HepG2 (cell line): ENCODE data around the gene WNT16.

Experiments used
- CTCF ChIP-seq: sonication (generic); formaldehyde crosslinking; IDR thresholded peaks from 2 replicates; pipeline ENCODE4 v1.5.0; 2020; ENCODE audit warnings: mild to moderate bottlenecking, missing genetic modification reagents, moderate library complexity
- EZH2 ChIP-seq: conservative IDR thresholded peaks from 2 replicates; pipeline ENCODE4 v1.6.1; 2012; ENCODE audit warnings: mild to moderate bottlenecking, low read depth, low read length, moderate library complexity
- JUNB ChIP-seq: sonication (generic); formaldehyde crosslinking; IDR thresholded peaks from 2 replicates; pipeline ENCODE4 v1.8.0; 2022; ENCODE audit warnings: missing genetic modification reagents, mild to moderate bottlenecking, borderline replicate concordance
- MAFF ChIP-seq: IDR thresholded peaks from 2 replicates; pipeline ENCODE4 v1.6.1; 2011; ENCODE audit warnings: low read depth, low read length, improper control_type of control experiment
- POLR2A ChIP-seq, 2 experiments: IDR thresholded peaks; 2 replicates each; pipeline ENCODE4 v1.6.1; 2011; ENCODE audit warnings: low read depth in 2 of 2, low read length in 2 of 2, mild to moderate bottlenecking in 1 of 2, moderate library complexity in 1 of 2; ENCODE audit not compliant: insufficient read depth in 1 of 2
- RBM39 ChIP-seq: fragments of 200-400 bp; formaldehyde crosslinking; IDR thresholded peaks from one replicate; pipeline ENCODE4 v1.6.1; 2018; ENCODE audit warnings: antibody characterized with exemption, mild to moderate bottlenecking, low read depth, low read length; ENCODE audit not compliant: poor library complexity, severe bottlenecking
- SMAD9 ChIP-seq: sonication (generic); formaldehyde crosslinking; IDR thresholded peaks from 2 replicates; pipeline ENCODE4 v1.5.1; 2020; ENCODE audit warnings: mild to moderate bottlenecking, missing genetic modification reagents
- SMARCE1 ChIP-seq: fragments of 450-650 bp; IDR thresholded peaks from 2 replicates; pipeline ENCODE4 v1.6.1; 2017; ENCODE audit warnings: borderline replicate concordance
- ZNF138 ChIP-seq: sonication (generic); formaldehyde crosslinking; IDR thresholded peaks from 2 replicates; pipeline ENCODE4 v1.5.0; 2020; ENCODE audit warnings: mild to moderate bottlenecking, low read depth, missing genetic modification reagents
- ZNF232 ChIP-seq: sonication (generic); formaldehyde crosslinking; IDR thresholded peaks from 2 replicates; pipeline ENCODE4 v1.4.0; 2020; ENCODE audit warnings: missing genetic modification reagents, borderline replicate concordance
- ZNF292 ChIP-seq: sonication (generic); formaldehyde crosslinking; IDR thresholded peaks from 2 replicates; pipeline ENCODE4 v1.8.1; 2022; ENCODE audit warnings: mild to moderate bottlenecking, low read depth, missing genetic modification reagents, borderline replicate concordance

- TF ChIP-seq CTCF (CRISPR knock-in tag) (no peak), ZNF292 (CRISPR knock-in tag) (no peak), ZNF232 (CRISPR knock-in tag) (no peak), POLR2A (IDR thresholded peaks at IDR 0.05; ENCODE audit: insufficient read depth in 1 of 2, low read depth in 2 of 2, low read length in 2 of 2) (no peak), MAFF (no peak), EZH2 (no peak), ZNF138 (CRISPR knock-in tag) (no peak), JUNB (no peak), RBM39 (no peak), SMARCE1 (no peak), SMAD9 (CRISPR knock-in tag) (no peak)
Measured at GRCh38 chr7:121294448-121294992, 34.3 kb upstream of the WNT16 start.
